Mesenteric fat pad (tissue), 1 donor: ENCODE data around the gene NTPCR. TPM values are rescaled to one million over a fixed set of nuclear protein-coding genes. Genes with fewer than 3 reads are reported as not detected.
"Not testable (repeated sequence)": the region's sequence is repeated elsewhere in the genome, so short reads cannot be mapped to it uniquely, and the experiment has no call there.

ENCODE experiments used
- DNase-seq: peaks from one replicate; pipeline ENCODE4 v3.0.0-alpha.2; 2020; ENCODE audit warnings: low spot score
- total RNA-seq: library from RNA; stranded (reverse); fragmentation: NEBNext Ultra II Directional; extraction: Animal tissue kit (Norgen Biotek cat#: 25700); gene quantifications from one replicate; pipeline ENCODE4 v1.2.1, GENCODE V29; 2021
- donor health status: DM: yes; HTN: yes; CAD: no.

The NTPCR gene
- total RNA-seq, 1 donor from 2014 or later: 33.5 TPM

DNA sequence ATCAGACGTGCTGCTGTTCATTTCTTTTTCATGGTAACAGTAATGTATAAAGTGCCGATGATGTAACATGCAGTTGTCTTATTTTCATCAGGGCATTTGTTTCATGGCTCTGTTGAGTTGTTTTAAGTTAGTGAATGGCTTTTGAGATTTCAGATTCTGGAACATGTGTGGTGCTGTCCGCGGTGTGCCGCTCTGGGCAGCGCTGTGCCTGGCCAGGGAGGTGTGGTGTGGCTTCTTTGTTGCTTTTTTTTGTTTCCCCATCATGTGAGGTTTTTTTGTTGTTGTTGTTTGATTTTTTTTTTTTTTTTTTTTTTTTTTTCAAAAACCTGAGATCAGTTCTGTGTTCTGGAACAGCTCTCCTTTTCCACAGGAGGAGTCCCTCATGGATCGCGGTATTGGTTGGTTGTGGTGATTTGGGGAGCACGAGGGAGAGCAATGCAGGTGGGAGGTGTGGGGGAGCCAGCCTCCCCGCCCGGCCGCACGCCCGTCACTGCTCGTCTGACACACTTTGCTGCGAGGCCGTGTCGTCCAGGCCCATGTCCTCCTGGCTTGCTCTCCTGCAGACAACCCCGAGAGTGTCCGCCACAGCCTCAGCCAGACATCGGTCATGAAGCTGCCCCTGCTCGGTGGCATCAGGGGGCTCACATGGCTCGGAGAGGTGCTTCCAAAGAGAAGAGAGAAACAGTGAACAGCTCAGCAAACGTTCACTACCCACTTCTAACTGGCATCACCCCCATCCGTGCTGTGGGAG lies 33.6 kb downstream of the NTPCR start:
- DNase-seq: peak; percentile 59

- peak; percentile 81 for DNase-seq
Measured at GRCh38 chr1:232984577-232985425, 34.4 kb downstream of the NTPCR start.

DNA sequence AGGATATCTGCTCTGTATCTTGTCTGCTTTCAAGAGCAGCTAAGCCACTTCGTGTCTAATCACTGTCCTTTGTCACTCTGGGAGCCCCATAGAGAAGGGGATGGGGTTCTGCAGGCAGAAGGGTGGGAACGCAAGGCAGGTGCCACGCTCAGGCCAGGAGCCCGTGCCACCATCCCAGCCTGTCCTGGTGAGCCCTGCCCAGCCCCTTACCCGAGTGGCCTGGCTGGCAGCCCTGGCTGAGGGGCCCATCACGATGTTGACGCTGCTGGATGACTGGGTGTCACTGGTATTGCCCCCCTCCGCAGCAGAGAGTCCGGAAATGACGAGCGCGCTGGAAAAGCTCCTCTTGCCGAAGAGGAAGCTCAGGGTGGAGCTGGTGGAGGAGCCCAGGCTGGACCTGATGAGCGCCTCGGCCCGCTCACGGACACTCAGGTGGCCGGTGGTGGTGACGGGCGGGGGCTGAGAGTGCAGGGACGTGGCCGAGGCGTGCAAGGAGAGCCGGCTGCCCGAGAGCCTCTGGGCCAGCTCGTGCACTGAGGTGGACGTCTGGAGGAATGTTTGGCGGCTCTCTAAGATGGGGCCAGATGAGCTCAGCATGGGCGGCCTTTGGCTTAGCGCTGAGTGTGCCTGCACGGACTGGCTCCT lies 35.6 kb downstream of the NTPCR start:
- no peak for DNase-seq

DNA sequence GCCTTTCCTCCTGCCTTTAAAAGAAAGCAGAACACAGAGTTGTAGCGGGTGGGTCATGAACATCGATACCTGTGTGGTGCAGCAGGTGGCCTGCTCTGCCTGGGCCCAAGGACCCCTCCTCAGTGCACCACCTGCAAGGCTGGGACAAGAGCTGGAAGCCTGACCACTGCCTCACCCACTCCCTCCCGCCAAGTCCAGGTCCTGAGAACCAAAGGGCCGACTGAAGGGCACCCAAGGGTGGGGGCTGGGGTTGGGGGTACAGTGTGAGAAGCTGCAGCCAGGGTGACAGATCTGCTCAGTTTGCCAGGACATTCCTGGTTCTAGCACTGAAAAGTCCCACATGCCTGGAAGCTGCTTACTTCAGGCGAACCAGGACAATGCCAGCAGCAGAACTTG lies 36.1 kb downstream of the NTPCR start:
- peak; percentile 14 for DNase-seq

DNA sequence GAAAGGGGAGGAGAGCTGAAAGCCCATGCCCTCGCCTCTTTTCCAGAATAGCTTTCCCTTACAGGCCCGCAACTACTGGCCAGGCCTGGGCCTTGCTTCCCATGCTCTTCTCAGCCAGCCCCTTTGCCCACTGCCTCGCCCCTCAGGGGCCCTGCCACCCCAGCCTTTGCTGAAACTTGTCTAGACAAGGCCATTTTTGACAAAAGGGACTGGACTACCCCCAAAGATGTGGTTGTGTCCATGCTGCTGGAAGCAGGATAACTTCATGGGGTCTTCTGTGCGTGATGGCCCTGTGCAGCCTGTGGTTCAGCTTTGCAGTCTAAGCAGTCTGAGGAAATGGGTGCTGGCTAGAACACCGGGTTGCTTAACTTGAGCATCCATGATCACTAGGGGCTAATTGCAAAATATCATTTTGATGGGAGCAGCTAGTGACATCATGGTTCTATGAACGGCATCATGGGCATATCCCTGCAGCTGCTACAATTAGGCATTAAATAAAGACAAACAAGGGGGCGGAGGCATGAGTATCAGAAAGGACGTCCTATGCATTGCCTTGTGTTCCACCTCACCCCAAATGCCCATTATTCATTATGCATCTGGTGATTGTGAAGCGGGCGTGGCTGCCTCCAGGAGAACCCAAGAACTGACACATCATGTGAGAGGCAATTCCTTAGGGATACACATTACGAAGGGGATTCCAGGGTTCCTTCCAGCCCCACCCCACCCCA lies 36.8 kb downstream of the NTPCR start:
- peak; percentile 60 for DNase-seq

DNA sequence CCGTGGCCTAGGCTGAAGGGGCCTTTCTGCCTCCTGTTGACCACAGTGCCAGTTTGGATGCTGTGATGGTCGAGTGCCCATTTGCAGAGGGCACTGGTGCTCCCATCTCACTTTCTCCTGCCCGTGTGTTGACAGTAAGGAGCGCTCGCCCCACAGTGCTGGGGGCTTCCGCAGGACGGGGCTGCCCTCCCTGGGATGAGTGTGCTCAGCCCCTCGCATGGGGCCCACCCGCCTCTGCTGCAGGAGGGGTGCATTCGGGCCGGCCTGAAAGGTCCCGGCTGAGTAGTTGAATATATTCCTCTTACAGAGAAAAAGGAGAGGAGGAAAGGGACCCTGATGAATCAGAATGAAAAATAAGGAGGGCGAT lies 37.3 kb downstream of the NTPCR start:
- DNase-seq: peak; percentile 75

GRCh38 chr1:232988572-232989040 lies 38.2 kb downstream of the NTPCR start:
- DNase-seq: peak; percentile 53

DNA sequence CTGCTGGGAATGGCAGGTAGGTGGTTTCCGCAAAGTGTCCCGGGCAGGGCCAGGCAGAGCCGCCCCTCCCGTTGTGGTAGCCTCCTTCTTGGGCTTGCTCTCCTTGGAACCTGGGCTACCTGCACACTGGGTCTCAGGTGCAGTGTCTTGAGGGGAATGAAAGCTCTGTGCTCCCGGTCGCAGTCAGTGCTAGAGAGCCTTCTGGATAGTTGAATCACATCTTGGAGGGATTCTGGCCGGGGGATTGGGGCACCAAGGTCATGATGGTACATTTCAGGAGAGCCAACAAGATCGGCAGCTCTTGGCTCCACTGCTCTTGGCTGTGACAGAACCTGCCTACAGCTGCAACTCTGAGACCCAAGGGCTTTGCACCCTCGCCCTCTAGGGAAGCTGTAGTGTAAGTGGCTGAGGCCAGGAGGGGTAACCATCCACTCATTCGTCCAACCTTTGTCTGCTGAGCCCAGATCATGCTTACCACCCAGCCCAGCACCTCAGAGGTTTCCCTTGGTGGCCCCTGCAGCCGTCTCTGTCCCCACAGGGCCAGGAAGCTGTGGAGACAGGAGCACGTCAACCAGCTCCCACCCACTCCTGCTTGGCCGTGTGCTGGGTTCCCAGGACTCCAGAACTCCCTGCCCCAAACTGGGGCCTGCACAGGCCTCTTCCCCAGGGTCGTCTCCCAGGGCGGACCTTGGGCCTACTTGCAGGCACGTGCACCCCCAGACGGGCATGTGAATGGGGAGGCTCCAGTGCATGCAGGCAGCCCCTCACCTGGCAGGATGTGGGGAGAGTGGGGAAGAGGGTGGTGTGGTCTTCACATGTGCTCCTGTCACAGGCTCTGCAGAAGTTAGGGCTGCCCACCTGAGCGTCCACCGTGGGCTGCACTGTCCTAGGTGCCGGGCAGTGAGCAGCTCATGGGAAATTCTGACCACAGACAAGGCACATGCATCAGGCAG lies 40.0 kb downstream of the NTPCR start:
- peak; percentile 78 for DNase-seq

GRCh38 chr1:232991238-232991637 lies 40.8 kb downstream of the NTPCR start:
- no peak for DNase-seq

GRCh38 chr1:232992227-232992626 lies 41.8 kb downstream of the NTPCR start:
- DNase-seq: no peak

GRCh38 chr1:232993555-232993954 lies 43.1 kb downstream of the NTPCR start:
- no peak for DNase-seq

- no peak for DNase-seq
Measured at GRCh38 chr1:232995189-232995588, 44.8 kb downstream of the NTPCR start.

DNA sequence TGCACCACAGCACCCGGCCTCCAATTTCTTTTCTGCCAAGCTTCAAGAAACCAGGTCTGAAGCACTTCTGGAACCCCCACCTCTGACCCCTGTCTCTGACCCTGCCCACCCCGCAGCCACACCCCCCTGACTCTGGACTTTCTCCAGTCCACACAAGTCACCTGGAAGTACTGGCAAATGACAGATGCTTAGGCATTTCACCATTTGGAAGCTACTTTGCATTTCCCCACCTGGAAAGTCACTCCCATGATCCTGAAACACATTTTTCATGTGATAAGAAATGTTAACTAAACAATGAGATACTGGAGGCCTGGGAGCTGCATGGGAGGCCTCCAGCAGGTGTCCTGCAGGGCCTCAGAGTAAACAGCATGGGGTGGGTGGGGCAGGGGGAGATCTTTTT lies 45.7 kb downstream of the NTPCR start:
- DNase-seq: no peak

GRCh38 chr1:232998138-232998537 lies 47.7 kb downstream of the NTPCR start:
- DNase-seq: no peak

- no peak for DNase-seq
Measured at GRCh38 chr1:232998646-232999045, 48.2 kb downstream of the NTPCR start.

GRCh38 chr1:232999956-233000625 lies 49.7 kb downstream of the NTPCR start:
- DNase-seq: no peak

- not testable (repeated sequence) for DNase-seq
Measured at GRCh38 chr1:233003638-233004037, 53.2 kb downstream of the NTPCR start.

GRCh38 chr1:233004451-233004850 lies 54.0 kb downstream of the NTPCR start:
- DNase-seq: no peak

DNA sequence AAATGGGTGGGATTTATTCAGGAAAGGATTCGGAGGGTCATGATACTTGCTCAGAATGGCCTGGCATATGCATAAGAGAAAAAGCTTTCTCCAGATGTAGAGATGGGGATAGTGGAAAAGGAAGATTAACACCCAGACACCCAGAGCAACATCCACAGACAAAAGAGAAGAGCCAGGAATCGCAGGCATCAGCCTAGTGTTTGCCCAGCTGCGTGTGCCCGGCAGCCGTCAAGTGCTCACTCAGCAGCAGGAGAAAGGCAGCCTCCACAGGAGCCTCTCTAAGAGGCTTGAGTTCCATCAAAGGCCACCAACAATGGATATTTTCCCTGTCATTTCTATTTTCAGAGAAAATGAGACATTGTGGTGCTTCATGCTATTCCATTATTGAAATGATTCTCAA lies 54.7 kb downstream of the NTPCR start:
- DNase-seq: no peak

GRCh38 chr1:233005703-233006102 lies 55.3 kb downstream of the NTPCR start:
- no peak for DNase-seq
